Measurements from ENCODE around the gene DCAKD. TPM values are rescaled to one million over a fixed set of nuclear protein-coding genes. Genes with fewer than 3 reads are reported as not detected.

DCAKD gene
- total and polyA plus RNA-seq, 2 of the 8 experiments (the other 6 are each of a cell fraction or from before 2014, with no cell fraction given) = 35.6 to 52.9 TPM

DNA sequence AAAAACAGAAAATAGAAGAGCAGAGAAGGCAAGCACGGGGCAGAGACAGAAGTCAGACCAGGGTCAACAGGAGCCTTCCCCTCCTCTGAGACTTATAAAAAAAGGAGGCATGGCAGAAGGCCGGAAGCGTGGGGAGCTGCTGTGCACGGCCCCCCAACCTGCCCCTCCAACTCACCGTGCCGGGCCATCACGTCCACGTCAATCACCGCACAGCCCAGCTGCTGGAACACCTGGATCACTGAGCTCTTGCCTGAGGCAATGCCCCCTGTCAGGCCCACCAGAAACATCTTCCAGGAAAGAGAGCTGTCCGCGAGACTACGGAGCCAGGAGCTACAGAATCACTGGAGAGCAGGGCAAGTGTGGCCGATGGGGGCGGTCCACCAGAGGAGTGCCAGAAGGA is 16.8 kb downstream of the DCAKD start:
- Histone ChIP-seq H2BK12ac (ENCODE audit: low read depth, low read length) (no peak overlapping the region), H3K23ac (ENCODE audit: insufficient read length) (no peak overlapping the region), H4K8ac (ENCODE audit: extremely low read depth, insufficient read depth, low read length) (no peak overlapping the region; the same call in 1 of the 2 replicates), H4K91ac (replicated peaks; ENCODE audit: insufficient read length, low read length) (no peak overlapping the region), H3K9ac (replicated peaks in 1 of 4; ENCODE audit: extremely low read depth in 1 of 4, low read depth in 3 of 4, low read length in 3 of 4) (no peak overlapping the region), H3K23me2 (ENCODE audit: low read depth, low read length) (0 out of 2 replicates have a peak, but pooled peaks cover 2% of the 10 kb centered on the region), H3K4me3 (ENCODE audit: extremely low read depth in 1 of 4, insufficient read depth in 2 of 4, low read depth in 3 of 4, low read length in 4 of 4) (no peak overlapping the region), H3K9me3 (ENCODE audit: insufficient read depth in 2 of 2, low read depth in 1 of 2, low read length in 1 of 2) (no peaks in the 10 kb centered on the region), H2BK15ac (ENCODE audit: low read length) (no peak overlapping the region), H4K5ac (ENCODE audit: insufficient read length, low read depth, low read length) (no peak overlapping the region), H2BK5ac (ENCODE audit: low read depth, low read length) (no peak overlapping the region), H3K79me2 (ENCODE audit: control insufficient read depth in 1 of 2, insufficient read depth in 2 of 2, low read length in 2 of 2) (peaks cover 0 to 9% of the 10 kb centered on the region in 2 experiments; a peak in 1 of 4 replicates), H3K18ac (ENCODE audit: extremely low read depth, low read length) (no peak overlapping the region), H3K27ac (ENCODE audit: low read depth, low read length) (no peak overlapping the region; the same call in 1 of the 2 replicates), H3K56ac (replicated peaks; ENCODE audit: insufficient read length, low read depth, low read length) (no peak overlapping the region), H3K4me1 (replicated peaks in 1 of 4; ENCODE audit: control insufficient read depth in 3 of 4, insufficient read depth in 4 of 4, low read length in 3 of 4) (no peaks in the 10 kb centered on the region), H3K79me1 (ENCODE audit: low read depth, low read length) (peaks cover 9% of the 10 kb centered on the region), H3K4me2 (ENCODE audit: insufficient read depth in 1 of 2, low read depth in 2 of 2, low read length in 2 of 2) (no peak overlapping the region), H2AFZ (ENCODE audit: low read length) (no peak overlapping the region), H3K4ac (replicated peaks; ENCODE audit: insufficient read length, low read depth, low read length) (no peak overlapping the region), H2BK20ac (ENCODE audit: low read length) (no peak overlapping the region), H4K20me1 (replicated peaks in 1 of 2; ENCODE audit: control insufficient read depth in 1 of 2, insufficient read depth in 2 of 2, low read length in 2 of 2) (peaks cover 7 to 8% of the 10 kb centered on the region in 2 experiments), H2AK5ac (ENCODE audit: low read depth, low read length) (no peak overlapping the region), H3K36me3 (ENCODE audit: control insufficient read depth in 2 of 4, insufficient read depth in 4 of 4, low read length in 3 of 4) (peaks cover 0 to 25% (median 5%) of the 10 kb centered on the region in 4 experiments; a peak in 5 of 8 replicates), H3K27me3 (replicated peaks in 1 of 4; ENCODE audit: control insufficient read depth in 3 of 4, extremely low read depth in 1 of 4, insufficient read depth in 3 of 4, low read length in 3 of 4) (no peaks in the 10 kb centered on the region), H2BK120ac (replicated peaks; ENCODE audit: low read depth, low read length) (no peak overlapping the region), H3K14ac (ENCODE audit: insufficient read length) (no peak overlapping the region)
- POLR2A ChIA-PET (ENCODE audit: partially characterized antibody) = interaction anchor here (0.6 to 1.5 kb wide), 3 partner anchors 13 to 93 kb away, joined by 3 to 5 read pairs (median 5); no protein-coding TSS in a partner anchor
- DNase-seq (ENCODE audit: low read depth in 1 of 2, low spot score in 2 of 2) = no peak
- CTCF ChIA-PET (ENCODE audit: partially characterized antibody) = interaction anchor here (0.7 to 14.2 kb wide), 7 partner anchors 9 to 114 kb away, joined by 3 to 120 read pairs (median 3); no protein-coding TSS in a partner anchor
- WGBS, 2 experiments (ENCODE audit: extremely low coverage in 1 of 2, insufficient coverage in 1 of 2, insufficient read length in 1 of 2, insufficient replicate concordance in 2 of 2, low coverage in 1 of 2, low lambda C conversion rate in 2 of 2, missing lambda C conversion rate in 1 of 2) = 91% methylated on average over 14 of the region's 14 CpGs; no CpG with 5 or more reads in 1 of the 2 experiments
- TF ChIP-seq BCL11A (IDR thresholded peaks at IDR 0.05; ENCODE audit: low read depth in 2 of 2, low read length in 2 of 2) (no peak), RAD21 (IDR thresholded peaks at IDR 0.05 in 1 of 2, conservative IDR thresholded peaks at IDR 0.05 in 1 of 2; ENCODE audit: low read depth in 2 of 2, low read length in 2 of 2) (no peak), TAF7 (optimal IDR thresholded peaks at IDR 0.05; ENCODE audit: borderline replicate concordance, low read depth, low read length) (no peak)
- TF ChIP-seq, protein P1, sequence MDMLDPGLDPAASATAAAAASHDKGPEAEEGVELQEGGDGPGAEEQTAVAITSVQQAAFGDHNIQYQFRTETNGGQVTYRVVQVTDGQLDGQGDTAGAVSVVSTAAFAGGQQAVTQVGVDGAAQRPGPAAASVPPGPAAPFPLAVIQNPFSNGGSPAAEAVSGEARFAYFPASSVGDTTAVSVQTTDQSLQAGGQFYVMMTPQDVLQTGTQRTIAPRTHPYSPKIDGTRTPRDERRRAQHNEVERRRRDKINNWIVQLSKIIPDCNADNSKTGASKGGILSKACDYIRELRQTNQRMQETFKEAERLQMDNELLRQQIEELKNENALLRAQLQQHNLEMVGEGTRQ (IDR thresholded peaks at IDR 0.05; ENCODE audit: low read length) = no peak
- FAIRE-seq = no peak
